SH-SY5Y (cell line): Measurements from ENCODE around the gene CRHR2.

ENCODE experiments used
- GATA2 ChIP-seq: IDR thresholded peaks from 2 replicates; pipeline ENCODE4 v1.6.1; 2011; ENCODE audit warnings: mild to moderate bottlenecking, low read depth, low read length
- GATA3 ChIP-seq: IDR thresholded peaks from 2 replicates; pipeline ENCODE4 v1.6.1; 2011; ENCODE audit warnings: low read depth, mild to moderate bottlenecking, low read length, moderate library complexity

DNA sequence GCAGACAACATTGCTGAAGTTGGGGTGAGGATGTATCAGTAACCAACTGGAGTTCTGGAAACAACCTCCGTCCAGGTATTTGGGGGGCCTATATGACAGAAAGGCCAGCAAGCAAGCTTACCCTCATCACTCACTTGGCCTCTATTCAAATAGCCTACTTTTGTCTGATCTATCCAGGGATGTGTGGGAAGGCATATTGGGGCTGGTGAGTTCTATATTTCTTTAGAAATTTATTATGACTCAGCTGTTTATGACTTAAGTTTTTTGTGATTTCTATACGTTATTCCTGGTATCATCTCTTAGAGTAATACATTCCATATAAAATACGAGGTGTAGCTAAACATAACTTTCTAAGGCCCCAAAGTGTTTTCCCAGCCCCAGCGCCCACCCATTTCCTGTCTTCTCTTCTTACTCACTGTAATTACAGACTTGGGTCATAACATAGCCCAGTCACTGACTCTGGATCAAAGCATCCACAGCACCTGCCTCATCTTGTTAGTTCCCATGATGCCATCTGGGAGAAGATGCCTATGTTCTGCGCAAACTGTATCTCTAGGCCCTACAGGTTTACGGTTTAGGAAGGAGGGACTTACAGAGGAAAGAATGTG lies 69.5 kb downstream of the CRHR2 start:
- TF ChIP-seq GATA2 (no peak), GATA3 (no peak)
